ENCODE results near the gene SLC47A1.

GRCh38 chr17:19553036-19553435, 19.4 kb downstream of the SLC47A1 start:
- TF ChIP-seq GABPA (IDR thresholded peaks at IDR 0.05; ENCODE audit: low read depth) (no peak), ZNF384 (IDR thresholded peaks at IDR 0.05; ENCODE audit: borderline replicate concordance, low read depth, low read length) (no peak), JUND (IDR thresholded peaks at IDR 0.05; ENCODE audit: low read depth, low read length) (no peak), HDAC2 (IDR thresholded peaks at IDR 0.05) (no peak), POLR2A (IDR thresholded peaks at IDR 0.05; ENCODE audit: low read depth, low read length) (no peak), ATF2 (IDR thresholded peaks at IDR 0.05; ENCODE audit: low read length) (no peak), CTCF (IDR thresholded peaks at IDR 0.05 in 2 of 3, conservative IDR thresholded peaks at IDR 0.05 in 1 of 3; ENCODE audit: control insufficient read depth in 2 of 3, extremely low read depth in 1 of 3, insufficient read depth in 1 of 3, low read depth in 3 of 3, low read length in 3 of 3) (no peak)
- TF ChIP-seq, protein P1, sequence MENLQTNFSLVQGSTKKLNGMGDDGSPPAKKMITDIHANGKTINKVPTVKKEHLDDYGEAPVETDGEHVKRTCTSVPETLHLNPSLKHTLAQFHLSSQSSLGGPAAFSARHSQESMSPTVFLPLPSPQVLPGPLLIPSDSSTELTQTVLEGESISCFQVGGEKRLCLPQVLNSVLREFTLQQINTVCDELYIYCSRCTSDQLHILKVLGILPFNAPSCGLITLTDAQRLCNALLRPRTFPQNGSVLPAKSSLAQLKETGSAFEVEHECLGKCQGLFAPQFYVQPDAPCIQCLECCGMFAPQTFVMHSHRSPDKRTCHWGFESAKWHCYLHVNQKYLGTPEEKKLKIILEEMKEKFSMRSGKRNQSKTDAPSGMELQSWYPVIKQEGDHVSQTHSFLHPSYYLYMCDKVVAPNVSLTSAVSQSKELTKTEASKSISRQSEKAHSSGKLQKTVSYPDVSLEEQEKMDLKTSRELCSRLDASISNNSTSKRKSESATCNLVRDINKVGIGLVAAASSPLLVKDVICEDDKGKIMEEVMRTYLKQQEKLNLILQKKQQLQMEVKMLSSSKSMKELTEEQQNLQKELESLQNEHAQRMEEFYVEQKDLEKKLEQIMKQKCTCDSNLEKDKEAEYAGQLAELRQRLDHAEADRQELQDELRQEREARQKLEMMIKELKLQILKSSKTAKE (IDR thresholded peaks at IDR 0.05; ENCODE audit: low read depth, poor library complexity, severe bottlenecking), result no peak

Data from GM12878 (cell line).